HUES6 (cell line): Measurements from ENCODE around the gene ASB3.
"Not testable (repeated sequence)": the region's sequence is repeated elsewhere in the genome, so short reads cannot be mapped to it uniquely, and the experiment has no call there.

Experiments used
- H3K27ac ChIP-seq: 2 replicates; pipeline ENCODE4 v1.7.0; 2013; ENCODE audit warnings: low read depth, mild to moderate bottlenecking, low read length, inconsistent platforms
- H3K27me3 ChIP-seq: 2 replicates; pipeline ENCODE4 v1.6.1; 2013; ENCODE audit warnings: low read length; ENCODE audit not compliant: control insufficient read depth, insufficient read depth
- H3K36me3 ChIP-seq: 2 replicates; pipeline ENCODE4 v1.6.1; 2013; ENCODE audit warnings: low read length; ENCODE audit not compliant: control insufficient read depth, insufficient read depth
- H3K4me1 ChIP-seq: 2 replicates; pipeline ENCODE4 v1.6.1; 2013; ENCODE audit warnings: low read length; ENCODE audit not compliant: control insufficient read depth, insufficient read depth
- H3K4me3 ChIP-seq: 2 replicates; pipeline ENCODE4 v1.5.1; 2013; ENCODE audit warnings: low read depth, low read length
- H3K9ac ChIP-seq: one replicate; pipeline ENCODE4 v1.6.1; 2013; ENCODE audit warnings: mild to moderate bottlenecking, low read length
- H3K9me3 ChIP-seq: 2 replicates; pipeline ENCODE4 v1.6.1; 2013; ENCODE audit warnings: low read depth, low read length; ENCODE audit not compliant: control insufficient read depth, insufficient read depth

Gene ASB3

DNA sequence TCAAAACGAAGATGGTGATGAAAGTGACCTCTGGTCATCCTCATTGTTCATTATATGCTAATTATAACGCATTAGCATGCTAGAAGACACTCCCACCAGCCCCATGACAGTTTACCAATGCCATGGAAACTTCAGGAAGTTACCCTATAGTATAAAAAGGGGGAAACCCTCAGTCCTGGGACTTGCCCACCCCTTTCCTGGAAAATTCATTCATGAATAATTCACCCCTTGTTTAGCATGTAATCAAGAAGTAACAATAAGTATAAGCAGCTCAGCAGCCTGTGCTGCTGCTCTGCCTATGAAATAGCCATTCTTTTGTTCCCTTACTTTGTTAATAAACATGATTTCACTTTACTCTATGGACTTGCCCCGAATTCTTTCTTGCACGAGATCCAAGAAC is 89.7 kb downstream of the ASB3 start:
- Histone ChIP-seq H3K9me3 (no peaks in the 10 kb centered on the region), H3K4me3 (no peak overlapping the region), H3K4me1 (no peaks in the 10 kb centered on the region), H3K36me3 (peaks cover 11% of the 10 kb centered on the region), H3K27me3 (no peaks in the 10 kb centered on the region), H3K27ac (no peak overlapping the region), H3K9ac (no peak overlapping the region)

DNA sequence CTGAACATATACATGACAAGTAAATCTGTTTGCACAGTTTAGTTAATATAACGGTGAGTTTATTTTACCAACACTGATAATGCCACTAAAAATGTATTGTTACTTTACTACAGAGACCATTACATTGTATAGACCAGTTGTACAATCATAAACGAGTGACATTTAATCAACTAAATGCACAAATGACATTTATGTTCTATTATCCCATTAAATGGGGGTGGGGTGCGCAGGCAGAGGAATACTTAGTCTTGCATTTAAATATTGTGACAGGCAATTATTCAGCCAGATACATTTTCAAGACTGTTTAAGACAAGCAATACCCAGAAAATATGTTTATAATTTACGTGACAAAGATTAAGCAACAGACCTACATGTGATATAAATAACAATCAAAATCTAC is 91.2 kb downstream of the ASB3 start:
- no peak overlapping the region for H3K4me3 ChIP-seq
- H3K9ac ChIP-seq: no peak overlapping the region
- no peaks in the 10 kb centered on the region for H3K27me3 ChIP-seq
- H3K36me3 ChIP-seq: peaks cover 11% of the 10 kb centered on the region
- H3K4me1 ChIP-seq: no peaks in the 10 kb centered on the region
- no peak overlapping the region for H3K27ac ChIP-seq
- H3K9me3 ChIP-seq: no peaks in the 10 kb centered on the region

DNA sequence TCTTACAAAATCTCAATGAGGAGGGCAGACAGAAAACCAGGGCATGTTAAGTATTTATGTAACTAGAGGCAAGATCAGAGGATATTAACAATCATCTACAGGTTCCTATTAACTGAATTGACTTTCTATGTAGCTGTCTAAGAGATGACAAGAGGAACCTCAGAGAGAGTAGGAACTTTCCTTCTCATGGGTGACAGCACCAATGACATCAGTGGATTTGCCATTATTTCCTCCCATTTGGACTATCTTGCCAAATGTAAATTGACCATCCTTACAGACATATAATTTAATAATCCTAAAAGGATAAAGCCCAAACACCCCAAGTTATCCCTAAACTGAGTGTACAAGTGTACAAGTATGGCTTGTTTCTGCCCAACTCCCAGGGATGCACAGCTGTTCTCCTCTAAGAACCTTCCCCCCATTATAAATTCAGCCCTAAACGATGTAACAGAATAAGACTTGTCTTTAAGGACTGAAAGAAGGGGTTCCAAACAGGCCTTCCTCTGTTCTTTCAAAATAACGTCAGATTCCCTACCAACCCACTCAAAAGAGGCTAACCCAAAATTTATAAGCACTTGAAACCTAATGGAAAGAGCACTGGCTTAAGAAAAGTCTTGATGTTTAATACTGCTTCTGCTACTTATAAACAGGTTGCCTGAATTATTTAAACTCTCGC is 92.5 kb downstream of the ASB3 start:
- peaks cover 4% of the 10 kb centered on the region; the same call in 1 of the 2 replicates for H3K36me3 ChIP-seq
- no peak overlapping the region for H3K27ac ChIP-seq
- H3K4me3 ChIP-seq: no peak overlapping the region
- H3K4me1 ChIP-seq: no peaks in the 10 kb centered on the region
- H3K9ac ChIP-seq: no peak overlapping the region
- no peaks in the 10 kb centered on the region for H3K27me3 ChIP-seq
- H3K9me3 ChIP-seq: no peaks in the 10 kb centered on the region

DNA sequence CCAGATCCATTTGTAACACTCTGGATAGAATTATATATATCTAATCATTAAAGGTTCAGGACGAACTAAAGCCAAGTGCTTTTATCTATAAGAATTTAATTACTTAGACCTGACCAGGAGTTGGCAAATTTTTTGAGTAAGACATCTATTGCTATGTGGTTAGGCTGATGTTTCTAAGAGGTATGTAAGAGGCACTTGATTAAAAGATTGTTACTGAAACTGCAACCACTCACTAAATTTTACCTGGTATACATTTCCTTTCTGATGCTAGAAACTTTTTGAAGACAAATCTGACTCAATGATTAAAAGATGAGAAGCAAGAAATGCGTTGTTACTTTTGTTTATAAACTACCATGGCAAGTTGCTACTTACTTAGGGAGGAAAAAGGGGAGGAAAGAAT is 95.9 kb downstream of the ASB3 start:
- Histone ChIP-seq H3K27me3 (no peaks in the 10 kb centered on the region), H3K36me3 (0 out of 2 replicates have a peak, but pooled peaks cover 2% of the 10 kb centered on the region), H3K4me3 (no peak overlapping the region), H3K27ac (no peak overlapping the region), H3K4me1 (no peaks in the 10 kb centered on the region), H3K9ac (no peak overlapping the region), H3K9me3 (no peaks in the 10 kb centered on the region)

DNA sequence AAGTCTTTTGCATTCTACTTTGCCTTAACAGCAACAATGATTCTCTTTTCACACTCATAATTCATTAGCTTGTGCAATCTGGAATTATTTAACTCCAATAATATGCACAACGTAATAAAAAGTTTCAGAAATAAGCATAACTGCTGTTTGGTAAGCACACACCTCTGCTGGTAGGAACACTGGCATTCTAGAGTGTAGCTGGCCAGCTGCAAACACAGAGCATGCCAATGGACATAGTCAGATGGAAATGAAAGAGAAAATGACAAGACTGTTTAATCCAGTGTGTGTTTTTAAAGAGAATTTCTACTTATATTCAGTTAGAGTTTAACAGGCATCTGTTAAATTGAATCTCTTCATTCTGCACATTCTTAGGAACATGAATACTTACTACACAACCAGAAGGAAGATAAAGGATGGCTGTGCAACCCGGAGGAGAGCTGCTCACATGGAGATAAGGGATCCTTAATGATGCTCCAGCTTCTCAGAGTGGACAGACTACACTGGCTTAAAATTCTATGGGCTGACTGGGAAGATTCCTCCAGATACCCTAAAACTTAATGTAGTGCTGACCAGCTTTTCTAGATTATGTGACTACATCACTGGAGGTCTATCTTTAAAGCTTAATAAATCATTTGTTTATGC is 113.8 kb downstream of the ASB3 start:
- no peaks in the 10 kb centered on the region for H3K27me3 ChIP-seq
- no peak overlapping the region for H3K4me3 ChIP-seq
- H3K9ac ChIP-seq: no peak overlapping the region
- H3K27ac ChIP-seq: no peak overlapping the region
- no peaks in the 10 kb centered on the region for H3K36me3 ChIP-seq
- no peaks in the 10 kb centered on the region for H3K9me3 ChIP-seq
- no peaks in the 10 kb centered on the region for H3K4me1 ChIP-seq

DNA sequence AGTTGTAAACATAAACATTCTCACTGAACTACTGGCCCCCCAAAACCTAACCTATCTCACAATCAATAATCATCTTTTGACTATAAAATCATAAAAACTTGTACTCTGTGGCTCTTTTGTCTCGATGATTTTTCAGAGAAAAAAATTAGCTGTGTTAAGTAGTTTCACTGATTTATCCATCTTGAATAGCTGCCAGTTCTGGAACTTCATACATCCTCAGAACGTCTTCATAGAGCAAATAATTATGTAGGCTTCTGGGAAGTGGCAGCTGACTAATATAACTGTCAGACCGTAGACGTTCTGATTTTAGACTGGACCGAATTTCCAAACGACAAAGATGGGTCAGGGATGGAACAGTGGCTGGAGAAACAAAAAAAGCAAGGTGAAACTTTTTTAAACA is 116.4 kb downstream of the ASB3 start:
- Histone ChIP-seq H3K9ac (no peak overlapping the region), H3K4me3 (no peak overlapping the region), H3K9me3 (no peaks in the 10 kb centered on the region), H3K4me1 (no peaks in the 10 kb centered on the region), H3K36me3 (no peaks in the 10 kb centered on the region), H3K27ac (no peak overlapping the region), H3K27me3 (no peaks in the 10 kb centered on the region)

DNA sequence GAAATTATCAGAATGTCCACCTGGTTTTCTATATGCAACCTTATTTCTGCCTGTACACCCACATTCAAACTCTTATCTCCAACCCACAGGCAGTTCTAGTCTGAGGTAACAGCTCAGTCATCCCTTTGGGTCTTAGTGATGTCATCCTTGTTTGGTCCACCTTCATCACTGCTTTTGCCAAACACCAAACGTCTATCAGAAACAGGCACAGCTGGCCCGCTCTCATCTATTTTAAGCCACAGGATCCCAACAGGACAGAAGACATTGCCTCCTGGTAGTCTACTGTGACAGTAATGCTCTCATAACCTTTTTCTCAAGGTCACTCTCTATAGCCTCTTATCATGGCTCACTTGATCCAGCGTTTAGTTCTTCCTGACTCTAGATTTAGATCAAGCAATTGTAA is 118.1 kb downstream of the ASB3 start:
- Histone ChIP-seq H3K36me3 (no peaks in the 10 kb centered on the region), H3K27ac (no peak overlapping the region), H3K9me3 (no peaks in the 10 kb centered on the region), H3K4me1 (no peaks in the 10 kb centered on the region), H3K9ac (no peak overlapping the region), H3K27me3 (no peaks in the 10 kb centered on the region), H3K4me3 (no peak overlapping the region)

DNA sequence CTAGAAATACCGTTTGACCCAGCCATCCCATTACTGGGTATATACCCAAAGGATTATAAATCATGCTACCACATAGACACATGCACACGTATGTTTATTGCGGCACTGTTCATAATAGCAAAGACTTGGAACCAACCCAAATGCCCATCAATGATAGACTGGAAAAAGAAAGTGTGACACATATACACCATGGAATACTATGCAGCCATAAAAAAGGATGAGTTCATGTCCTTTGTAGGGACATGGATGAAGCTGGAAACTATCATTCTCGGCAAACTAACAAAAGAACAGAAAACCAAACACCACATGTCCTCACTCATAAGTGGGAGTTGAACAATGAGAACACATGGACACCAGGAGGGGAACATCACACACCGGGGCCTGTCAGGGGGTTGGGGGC is 119.6 kb downstream of the ASB3 start:
- H3K9ac ChIP-seq, H3K36me3 ChIP-seq, H3K27ac ChIP-seq, H3K4me1 ChIP-seq, H3K9me3 ChIP-seq, H3K4me3 ChIP-seq, H3K27me3 ChIP-seq: not testable (repeated sequence)

DNA sequence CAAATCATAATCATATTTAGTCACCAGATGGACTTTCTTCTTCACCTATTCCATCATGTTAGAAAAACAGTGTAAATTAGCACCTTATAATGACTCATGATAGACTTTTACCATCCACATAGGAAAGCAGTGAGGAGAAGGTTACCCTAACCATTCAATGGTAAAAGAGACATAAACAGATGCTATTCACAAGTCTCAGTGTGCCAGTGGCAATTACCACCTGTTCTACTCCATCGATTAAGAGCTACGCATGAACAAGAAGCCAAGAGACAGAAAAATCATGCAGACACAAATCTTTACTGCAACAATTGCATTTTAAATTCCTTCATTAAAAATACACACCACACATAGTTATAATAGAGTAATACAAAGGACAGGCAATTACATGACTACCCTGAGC is 125.9 kb downstream of the ASB3 start:
- H3K9me3 ChIP-seq: no peaks in the 10 kb centered on the region
- no peak overlapping the region for H3K9ac ChIP-seq
- no peaks in the 10 kb centered on the region for H3K27me3 ChIP-seq
- no peak overlapping the region for H3K27ac ChIP-seq
- H3K36me3 ChIP-seq: no peaks in the 10 kb centered on the region
- no peak overlapping the region for H3K4me3 ChIP-seq
- H3K4me1 ChIP-seq: no peaks in the 10 kb centered on the region

DNA sequence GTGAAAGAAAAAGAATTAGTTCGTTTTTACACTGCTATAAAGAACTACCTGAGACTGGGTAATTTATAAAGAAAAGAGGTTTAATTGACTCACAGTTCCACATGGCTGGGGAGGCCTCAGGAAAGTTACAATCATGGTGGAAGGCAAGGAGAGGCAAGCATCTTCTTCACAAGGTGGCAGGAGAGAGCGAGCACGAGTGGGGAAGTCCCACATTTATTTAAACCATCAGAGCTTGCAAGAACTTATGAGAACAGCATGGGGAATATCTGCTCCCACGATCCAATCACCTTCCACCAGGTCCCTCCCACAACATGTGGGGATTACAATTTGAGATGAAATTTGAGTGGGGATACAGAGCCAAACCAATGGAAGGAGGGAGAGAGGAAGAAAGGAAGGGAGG is 128.3 kb downstream of the ASB3 start:
- not testable (repeated sequence) for H3K4me1 ChIP-seq, H3K27me3 ChIP-seq, H3K9me3 ChIP-seq, H3K36me3 ChIP-seq, H3K27ac ChIP-seq, H3K9ac ChIP-seq, H3K4me3 ChIP-seq

DNA sequence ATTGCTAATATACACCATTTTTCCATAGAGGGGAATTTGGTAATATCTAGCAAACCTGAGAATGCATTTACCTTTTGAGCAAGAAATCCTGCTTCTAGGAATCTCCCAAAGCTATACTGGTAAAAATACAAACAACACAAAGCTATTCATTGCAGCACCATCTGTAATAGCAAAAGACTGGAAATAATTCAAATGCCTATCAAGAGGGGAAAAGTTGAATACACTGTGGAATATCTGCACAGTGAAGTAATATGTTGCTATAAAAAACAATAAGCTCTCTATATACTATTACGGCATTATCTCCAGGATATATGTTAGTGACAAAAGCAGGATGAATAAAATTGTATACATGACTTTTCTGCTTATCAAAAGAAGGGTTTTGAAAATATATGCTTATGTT is 131.5 kb downstream of the ASB3 start:
- Histone ChIP-seq H3K36me3 (no peaks in the 10 kb centered on the region), H3K27me3 (no peaks in the 10 kb centered on the region), H3K4me3 (no peak overlapping the region), H3K9ac (no peak overlapping the region), H3K9me3 (peaks cover 7% of the 10 kb centered on the region), H3K4me1 (no peaks in the 10 kb centered on the region), H3K27ac (no peak overlapping the region)
